HCT116 (cell line): ENCODE data around the gene SH3D21. TPM values are rescaled to one million over a fixed set of nuclear protein-coding genes. Genes with fewer than 3 reads are reported as not detected.

ENCODE experiments used
- ATAC-seq: fragments of 200-7000 bp; cut with Tn5 transposase; 2 replicates; pipeline ENCODE4 v1.9.1; 2020; ENCODE audit warnings: mild to moderate bottlenecking, moderate library complexity
- BruUV-seq: library from RNA; stranded (reverse); fragments of 400-500 nt; replicated peaks from 2 replicates; lab custom pipeline; 2021; lab: Mats Ljungman, UMichigan
- CTCF ChIA-PET: fragments of 300-600 bp; sonication (Branson Sonifier 250); formaldehyde crosslinking; loops from one replicate; lab custom pipeline; 2021; ENCODE audit warnings: antibody characterized with exemption; lab: Charles Lee
- POLR2A ChIA-PET: fragments of 300-600, 350-600 bp; sonication (Branson Sonifier 250); formaldehyde crosslinking; loops from one replicate; lab custom pipeline; 2021; ENCODE audit warnings: antibody characterized with exemption; lab: Charles Lee
- RAD21 ChIA-PET, 2 experiments: fragments of 300-600 bp; sonication (Branson Sonifier 250); formaldehyde crosslinking; loops; one replicate each; lab custom pipeline; 2023; ENCODE audit warnings: low total read pairs in 2 of 2; ENCODE audit not compliant: uncharacterized antibody in 2 of 2, unreplicated experiment in 2 of 2, low non-redundant PET in 1 of 2; lab: Charles Lee
- DNase-seq: peaks from one replicate; pipeline ENCODE4 v3.0.0-alpha.2; 2010; ENCODE audit warnings: low read depth, low spot score
- H2AFZ ChIP-seq: fragments of 200-600 bp; shearing (Covaris generic), sonication (generic); 2 replicates; pipeline ENCODE4 v1.6.1; 2017; ENCODE audit warnings: low read depth, mixed run types, mixed read lengths, antibody characterized with exemption, low read length; ENCODE audit not compliant: poor library complexity, severe bottlenecking
- H3K27ac ChIP-seq: 2 replicates; pipeline ENCODE4 v1.5.1; 2012; ENCODE audit warnings: low read depth, low read length
- H3K27me3 ChIP-seq: fragments of 200-600 bp; sonication (generic); 2 replicates; pipeline ENCODE4 v1.6.1; 2016; ENCODE audit warnings: mixed run types, low read length, mixed read lengths; ENCODE audit not compliant: insufficient read depth
- H3K36me3 ChIP-seq, 2 experiments: fragments of 200-500 bp in 1 of 2; fragments of 200-600 bp in 1 of 2; sonication (Bioruptor generic) in 1 of 2; sonication (generic) in 1 of 2; 2 replicates each; pipeline versions ENCODE4 v1.5.1 to v1.6.1; 2014 to 2016; ENCODE audit warnings: low read length in 2 of 2, inconsistent platforms in 1 of 2, mixed read lengths in 1 of 2, mixed run types in 1 of 2; ENCODE audit not compliant: insufficient read depth in 2 of 2, control insufficient read depth in 1 of 2
- H3K4me1 ChIP-seq, 2 experiments: fragments of 200-600 bp in 1 of 2; sonication (generic) in 1 of 2; 2 replicates each; pipeline versions ENCODE4 v1.5.1 to v1.6.1; 2012 to 2017; ENCODE audit warnings: low read length in 2 of 2, inconsistent platforms in 1 of 2, mild to moderate bottlenecking in 1 of 2, mixed read lengths in 1 of 2, mixed run types in 1 of 2, moderate library complexity in 1 of 2; ENCODE audit not compliant: insufficient read depth in 2 of 2, control insufficient read depth in 1 of 2
- H3K4me2 ChIP-seq: fragments of 200-600 bp; sonication (generic); 2 replicates; pipeline ENCODE4 v1.6.1; 2017; ENCODE audit warnings: mixed run types, low read length, mixed read lengths
- H3K4me3 ChIP-seq, 2 experiments: fragments of 200-600 bp in 1 of 2; sonication (generic) in 1 of 2; replicated peaks in 1 of 2; 2 replicates each; pipeline ENCODE4 v1.5.1; 2011 to 2016; ENCODE audit warnings: low read length in 2 of 2, control low read depth in 1 of 2, low read depth in 1 of 2, mild to moderate bottlenecking in 1 of 2, mixed read lengths in 1 of 2, mixed run types in 1 of 2
- H3K79me2 ChIP-seq: fragments of 200-600 bp; sonication (generic); 2 replicates; pipeline ENCODE4 v1.6.1; 2017; ENCODE audit warnings: mild to moderate bottlenecking, mixed run types, low read length, moderate library complexity, mixed read lengths; ENCODE audit not compliant: insufficient read depth
- H3K9ac ChIP-seq: fragments of 200-600 bp; sonication (generic); 2 replicates; pipeline ENCODE4 v1.6.1; 2016; ENCODE audit warnings: low read length, mixed read lengths
- H3K9me2 ChIP-seq: fragments of 200-600 bp; sonication (generic), shearing (Covaris generic); 2 replicates; pipeline ENCODE4 v1.6.1; 2017; ENCODE audit warnings: mixed run types, mild to moderate bottlenecking, moderate library complexity; ENCODE audit not compliant: insufficient read depth
- H3K9me3 ChIP-seq, 2 experiments: fragments of 200-500 bp in 1 of 2; fragments of 200-600 bp in 1 of 2; sonication (Bioruptor generic) in 1 of 2; sonication (generic) in 1 of 2; 2 replicates each; pipeline ENCODE4 v1.6.1; 2014 to 2017; ENCODE audit warnings: low read length in 2 of 2, mixed read lengths in 2 of 2, inconsistent platforms in 1 of 2, low read depth in 1 of 2, mild to moderate bottlenecking in 1 of 2, mixed run types in 1 of 2, moderate library complexity in 1 of 2; ENCODE audit not compliant: control insufficient read depth in 1 of 2, insufficient read depth in 1 of 2
- H4K20me1 ChIP-seq: fragments of 200-600 bp; sonication (generic), shearing (Covaris generic); 2 replicates; pipeline ENCODE4 v1.6.1; 2017; ENCODE audit warnings: mixed run types, mild to moderate bottlenecking, moderate library complexity; ENCODE audit not compliant: insufficient read depth
- CEBPB ChIP-seq: IDR thresholded peaks from 2 replicates; pipeline ENCODE4 v1.6.1; 2012; ENCODE audit warnings: low read depth
- CTCF ChIP-seq, 3 experiments: fragments of 200-600 bp in 1 of 3; sonication (generic) in 1 of 3; IDR thresholded peaks in 2 of 3; conservative IDR thresholded peaks in 1 of 3; 2 replicates each; pipeline ENCODE4 v1.5.1; 2012 to 2017; ENCODE audit warnings: low read depth in 2 of 3, low read length in 2 of 3, antibody characterized with exemption in 1 of 3, borderline replicate concordance in 1 of 3, control low read depth in 1 of 3, mild to moderate bottlenecking in 1 of 3, mixed read lengths in 1 of 3, mixed run types in 1 of 3, moderate library complexity in 1 of 3; ENCODE audit not compliant: insufficient read depth in 1 of 3
- ELF1 ChIP-seq: IDR thresholded peaks from 2 replicates; pipeline ENCODE4 v1.6.1; 2012; ENCODE audit warnings: low read depth, borderline replicate concordance
- EZH2 ChIP-seq: fragments of 200-600 bp; sonication (generic); IDR thresholded peaks from 2 replicates; pipeline ENCODE4 v1.6.1; 2017; ENCODE audit warnings: antibody characterized with exemption, mixed run types
- EZH2phosphoT487 ChIP-seq: fragments of 200-600 bp; IDR thresholded peaks from 2 replicates; pipeline ENCODE4 v1.6.1; 2018; ENCODE audit warnings: antibody characterized with exemption, borderline replicate concordance
- FOSL1 ChIP-seq: IDR thresholded peaks from 2 replicates; pipeline ENCODE4 v1.6.1; 2012; ENCODE audit warnings: low read depth
- MAX ChIP-seq: IDR thresholded peaks from 2 replicates; pipeline ENCODE4 v1.6.1; 2012
- POLR2A ChIP-seq: IDR thresholded peaks from 2 replicates; pipeline ENCODE4 v1.7.0; 2011; ENCODE audit warnings: borderline replicate concordance; ENCODE audit not compliant: insufficient read depth, insufficient read length; ENCODE audit errors: extremely low read depth
- POLR2AphosphoS5 ChIP-seq: IDR thresholded peaks from 2 replicates; pipeline ENCODE4 v1.6.1; 2011; ENCODE audit warnings: mild to moderate bottlenecking, low read depth, low read length, moderate library complexity
- RAD21 ChIP-seq: IDR thresholded peaks from 2 replicates; pipeline ENCODE4 v1.6.1; 2012; ENCODE audit warnings: low read depth, mild to moderate bottlenecking
- TCF7L2 ChIP-seq: IDR thresholded peaks from 2 replicates; pipeline ENCODE4 v1.7.0; 2011; ENCODE audit warnings: borderline replicate concordance, inconsistent platforms; ENCODE audit not compliant: insufficient read depth, insufficient read length; ENCODE audit errors: extremely low read depth
- YY1 ChIP-seq: IDR thresholded peaks from 2 replicates; pipeline ENCODE4 v1.6.1; 2011; ENCODE audit warnings: low read length, low read depth, moderate library complexity, mild to moderate bottlenecking; ENCODE audit not compliant: insufficient replicate concordance; ENCODE audit errors: extremely low read depth
- ZFX ChIP-seq: fragments of 450-650 bp; IDR thresholded peaks from 2 replicates; pipeline ENCODE4 v1.6.1; 2017
- ZNF274 ChIP-seq: fragments of 200-500 bp; sonication (Bioruptor generic); IDR thresholded peaks from 2 replicates; pipeline ENCODE4 v1.6.1; 2014; ENCODE audit warnings: mild to moderate bottlenecking, low read depth, low read length, inconsistent platforms
- intact Hi-C: fragments of 100-400 bp; cut with micrococcal nuclease; formaldehyde crosslinking; loops from 2 replicates; pipeline ENCODE4 v1.10.0; 2022
- total RNA-seq: library from RNA; stranded (reverse); gene quantifications from one replicate; pipeline ENCODE4 v1.2.1, GENCODE V29; 2021; ENCODE audit not compliant: unreplicated experiment

Gene SH3D21
- total RNA-seq, 1 experiment from 2014 or later, result 9.3 TPM

GRCh38 chr1:36284517-36284916 lies 21.7 kb upstream of the SH3D21 start:
- H3K27ac ChIP-seq, result peak overlapping the region; percentile 22; the same call in 1 of the 2 replicates
- peaks cover 5% of the 10 kb centered on the region; the same call in 1 of the 2 replicates for H4K20me1 ChIP-seq
- DNase-seq (no peak), ATAC-seq (no peak)
- intact Hi-C loops, result no loop called here
- ChIA-PET CTCF (interaction anchor here (1.4 kb wide), 1 partner anchor 179 kb away, joined by 3 read pairs; no protein-coding TSS in a partner anchor), POLR2A (no interaction called here), RAD21 (no interaction called here)
- H2AFZ ChIP-seq, result no peak overlapping the region
- BruUV-seq, result no TSS peak
- no peaks in the 10 kb centered on the region for H3K9me3 ChIP-seq
- peaks cover 52 to 54% of the 10 kb centered on the region in 2 experiments for H3K36me3 ChIP-seq
- no peaks in the 10 kb centered on the region for H3K9me2 ChIP-seq
- peaks cover 85% of the 10 kb centered on the region for H3K79me2 ChIP-seq
- H3K27me3 ChIP-seq, result no peaks in the 10 kb centered on the region
- TF ChIP-seq ELF1, result no peak
- TF ChIP-seq EZH2phosphoT487, result no peak
- TF ChIP-seq YY1, result no peak
- H3K4me1 ChIP-seq, result no peaks in the 10 kb centered on the region; a peak in 1 of 4 replicates
- H3K4me2 ChIP-seq, result no peak overlapping the region
- H3K9ac ChIP-seq, result no peak overlapping the region
- no peak overlapping the region for H3K4me3 ChIP-seq

GRCh38 chr1:36285443-36286101 lies 20.6 kb upstream of the SH3D21 start:
- Histone ChIP-seq H2AFZ (no peak overlapping the region), H3K4me1 (no peaks in the 10 kb centered on the region; a peak in 2 of 4 replicates), H3K9me3 (no peaks in the 10 kb centered on the region), H3K4me3 (no peak overlapping the region), H3K36me3 (peaks cover 60% of the 10 kb centered on the region in 2 experiments), H3K79me2 (peaks cover 80% of the 10 kb centered on the region), H4K20me1 (peaks cover 5% of the 10 kb centered on the region; the same call in 1 of the 2 replicates), H3K27ac (peak overlapping the region; percentile 17; the same call in 1 of the 2 replicates), H3K4me2 (no peak overlapping the region), H3K27me3 (no peaks in the 10 kb centered on the region), H3K9me2 (no peaks in the 10 kb centered on the region), H3K9ac (no peak overlapping the region)
- intact Hi-C loops, result loop anchor here (1.0 kb wide), 3 partner anchors 97 to 186 kb away; partner anchors contain the start of gene TRAPPC3
- POLR2A ChIA-PET, result interaction anchor here (1.2 kb wide), 1 partner anchor 136 kb away, joined by 5 read pairs; the partner anchor contains the start of gene TRAPPC3
- no TSS peak for BruUV-seq
- ATAC-seq (peak; percentile 98), DNase-seq (peak; percentile 78)
- CTCF ChIA-PET, result interaction anchor here (0.6 to 2.3 kb wide), 20 partner anchors 8 to 206 kb away, joined by 3 to 35 read pairs (median 4); partner anchors contain the start of genes MAP7D1, OSCP1, THRAP3 and TRAPPC3
- TF ChIP-seq POLR2AphosphoS5 (no peak), CTCF (IDR thresholded peaks at IDR 0.05 in 2 of 3, conservative IDR thresholded peaks at IDR 0.05 in 1 of 3; ENCODE audit: borderline replicate concordance in 1 of 3, insufficient read depth in 1 of 3, low read depth in 2 of 3, low read length in 2 of 3) (peak; percentile 68 to 84 (median 82); a peak in 5 of 6 replicates), MAX (no peak), TCF7L2 (no peak), EZH2phosphoT487 (no peak), ZNF274 (no peak), FOSL1 (no peak), RAD21 (peak; percentile 85), CEBPB (no peak), EZH2 (no peak), ZFX (no peak), POLR2A (no peak)
- RAD21 ChIA-PET, result interaction anchor here (1.0 to 1.2 kb wide), 2 partner anchors 136 kb away, joined by 6 to 7 read pairs; partner anchors contain the start of gene TRAPPC3 (in 2 of the 2)
